Ovary (tissue), 3 donors: ENCODE results near the gene TAAR2.

Experiments
- EP300 ChIP-seq: sonication (generic); formaldehyde crosslinking; IDR thresholded peaks from one replicate; pipeline ENCODE4 v1.6.1; 2017; ENCODE audit warnings: antibody characterized with exemption
- POLR2A ChIP-seq: fragments of 450-650 bp; IDR thresholded peaks from one replicate; pipeline ENCODE4 v1.6.1; 2017; ENCODE audit warnings: antibody characterized with exemption, mild to moderate bottlenecking, moderate library complexity
- TF ChIP-seq, protein P1 (sequence below), 3 donors: fragments of 450-650 bp in 2 of 3; fragments of 200-600 bp in 1 of 3; IDR thresholded peaks; one replicate each; pipeline versions ENCODE4 v1.5.1 to v1.8.0; 2016 to 2022; ENCODE audit warnings: antibody characterized with exemption in 3 of 3, mild to moderate bottlenecking in 1 of 3
- donor health status: DM: no; HTN: no; CAD: no.

DNA sequence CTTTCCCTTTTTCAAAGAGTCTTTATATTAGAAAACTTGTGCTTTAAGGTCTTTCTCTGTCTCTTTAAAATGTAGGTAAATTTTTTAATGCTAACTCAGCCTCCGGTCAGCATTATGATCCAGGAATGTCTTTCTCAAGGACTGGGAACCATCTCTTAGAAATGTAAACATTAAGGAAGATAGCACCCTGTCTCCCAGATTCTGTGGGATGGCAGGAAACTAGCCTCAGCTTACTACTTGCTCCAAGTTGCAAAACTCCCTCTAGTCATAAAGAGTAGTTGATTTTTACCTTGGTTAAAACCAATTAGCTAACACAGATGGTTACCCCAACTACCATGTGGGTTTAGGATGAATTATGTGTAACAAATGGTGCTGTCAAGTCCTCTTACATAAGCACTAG is 39.6 kb upstream of the TAAR2 start:
- TF ChIP-seq POLR2A, result no peak
- TF ChIP-seq EP300, result no peak
- TF ChIP-seq, protein P1, sequence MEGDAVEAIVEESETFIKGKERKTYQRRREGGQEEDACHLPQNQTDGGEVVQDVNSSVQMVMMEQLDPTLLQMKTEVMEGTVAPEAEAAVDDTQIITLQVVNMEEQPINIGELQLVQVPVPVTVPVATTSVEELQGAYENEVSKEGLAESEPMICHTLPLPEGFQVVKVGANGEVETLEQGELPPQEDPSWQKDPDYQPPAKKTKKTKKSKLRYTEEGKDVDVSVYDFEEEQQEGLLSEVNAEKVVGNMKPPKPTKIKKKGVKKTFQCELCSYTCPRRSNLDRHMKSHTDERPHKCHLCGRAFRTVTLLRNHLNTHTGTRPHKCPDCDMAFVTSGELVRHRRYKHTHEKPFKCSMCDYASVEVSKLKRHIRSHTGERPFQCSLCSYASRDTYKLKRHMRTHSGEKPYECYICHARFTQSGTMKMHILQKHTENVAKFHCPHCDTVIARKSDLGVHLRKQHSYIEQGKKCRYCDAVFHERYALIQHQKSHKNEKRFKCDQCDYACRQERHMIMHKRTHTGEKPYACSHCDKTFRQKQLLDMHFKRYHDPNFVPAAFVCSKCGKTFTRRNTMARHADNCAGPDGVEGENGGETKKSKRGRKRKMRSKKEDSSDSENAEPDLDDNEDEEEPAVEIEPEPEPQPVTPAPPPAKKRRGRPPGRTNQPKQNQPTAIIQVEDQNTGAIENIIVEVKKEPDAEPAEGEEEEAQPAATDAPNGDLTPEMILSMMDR (IDR thresholded peaks at IDR 0.05), result no peak
